Putamen (tissue), 1 donor: ENCODE results near the gene STH.

Experiments used
- DNase-seq: peaks from one replicate; pipeline ENCODE4 v3.0.0-alpha.2; 2016; ENCODE audit warnings: low spot score

STH gene

DNA sequence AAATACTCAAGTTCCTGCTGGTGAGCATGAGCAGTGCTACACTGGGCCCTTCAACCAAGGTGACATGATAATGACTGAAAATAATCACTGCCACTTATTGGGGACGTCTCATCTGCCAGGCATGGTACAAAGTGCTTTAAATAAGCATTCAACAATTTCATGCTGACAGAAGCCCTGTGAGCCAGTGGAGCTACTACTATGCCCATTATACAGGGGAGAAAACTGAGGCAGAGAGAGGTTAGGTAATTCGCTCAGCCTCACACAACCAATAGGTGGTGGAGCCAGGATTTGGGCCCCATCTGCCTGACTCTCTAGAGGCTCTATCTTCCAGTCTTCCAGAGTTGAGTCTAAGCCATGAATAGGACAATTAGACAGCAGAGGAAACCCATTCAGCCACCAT is 30.3 kb upstream of the STH start:
- no peak for DNase-seq

DNA sequence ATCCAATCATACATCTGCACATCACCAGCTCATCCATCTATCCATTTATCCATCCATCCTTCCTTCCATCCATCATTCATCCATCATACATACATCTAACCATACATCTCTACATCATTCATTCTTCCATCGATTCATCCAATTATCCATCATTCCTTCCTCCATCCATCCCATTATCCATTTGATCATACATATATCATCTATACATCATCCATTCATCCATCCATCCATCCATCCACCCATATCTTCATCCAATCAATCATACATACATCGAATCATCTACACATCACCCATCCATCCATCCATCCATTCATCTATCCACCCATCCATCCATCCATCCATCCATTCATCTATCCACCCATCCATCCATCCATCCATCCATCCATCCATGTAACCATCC is 29.3 kb upstream of the STH start:
- no peak for DNase-seq

DNA sequence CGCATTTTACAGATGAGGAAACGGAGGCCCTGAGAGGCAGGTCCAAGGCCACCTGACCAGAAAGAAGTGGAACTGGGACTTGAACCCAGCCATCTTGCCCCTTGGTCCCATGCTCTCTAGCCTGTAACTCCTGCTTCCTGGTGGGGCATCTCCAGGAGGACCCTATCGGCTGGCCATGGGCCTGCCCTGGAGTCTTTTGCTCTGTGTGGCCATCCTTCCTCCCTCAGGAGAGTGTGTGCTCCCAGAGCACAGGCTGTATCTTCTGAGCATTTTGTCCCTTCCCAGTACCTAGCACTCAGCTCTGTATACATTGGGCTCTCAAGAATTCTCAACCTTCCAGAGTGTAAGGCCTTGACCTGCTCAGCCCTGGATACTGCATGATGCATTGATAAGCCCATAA is 28.4 kb upstream of the STH start:
- DNase-seq, result no peak

DNA sequence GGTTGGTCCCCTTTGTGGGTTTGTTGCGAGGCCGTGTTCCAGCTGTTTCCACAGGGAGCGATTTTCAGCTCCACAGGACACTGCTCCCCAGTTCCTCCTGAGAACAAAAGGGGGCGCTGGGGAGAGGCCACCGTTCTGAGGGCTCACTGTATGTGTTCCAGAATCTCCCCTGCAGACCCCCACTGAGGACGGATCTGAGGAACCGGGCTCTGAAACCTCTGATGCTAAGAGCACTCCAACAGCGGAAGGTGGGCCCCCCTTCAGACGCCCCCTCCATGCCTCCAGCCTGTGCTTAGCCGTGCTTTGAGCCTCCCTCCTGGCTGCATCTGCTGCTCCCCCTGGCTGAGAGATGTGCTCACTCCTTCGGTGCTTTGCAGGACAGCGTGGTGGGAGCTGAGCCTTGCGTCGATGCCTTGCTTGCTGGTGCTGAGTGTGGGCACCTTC is 27.3 kb upstream of the STH start:
- no peak for DNase-seq

- no peak for DNase-seq
These were observed 26.5 kb upstream of the STH start for GRCh38 chr17:45972531-45972930.

GRCh38 chr17:45973099-45973780 is 25.8 kb upstream of the STH start:
- DNase-seq, result no peak

GRCh38 chr17:45973946-45974859 is 24.8 kb upstream of the STH start:
- DNase-seq, result no peak

- no peak for DNase-seq
These were observed 24.0 kb upstream of the STH start for GRCh38 chr17:45974916-45975630.

GRCh38 chr17:45975640-45976295 is 23.3 kb upstream of the STH start:
- DNase-seq, result no peak

GRCh38 chr17:45976391-45976754 is 22.7 kb upstream of the STH start:
- DNase-seq, result no peak

DNA sequence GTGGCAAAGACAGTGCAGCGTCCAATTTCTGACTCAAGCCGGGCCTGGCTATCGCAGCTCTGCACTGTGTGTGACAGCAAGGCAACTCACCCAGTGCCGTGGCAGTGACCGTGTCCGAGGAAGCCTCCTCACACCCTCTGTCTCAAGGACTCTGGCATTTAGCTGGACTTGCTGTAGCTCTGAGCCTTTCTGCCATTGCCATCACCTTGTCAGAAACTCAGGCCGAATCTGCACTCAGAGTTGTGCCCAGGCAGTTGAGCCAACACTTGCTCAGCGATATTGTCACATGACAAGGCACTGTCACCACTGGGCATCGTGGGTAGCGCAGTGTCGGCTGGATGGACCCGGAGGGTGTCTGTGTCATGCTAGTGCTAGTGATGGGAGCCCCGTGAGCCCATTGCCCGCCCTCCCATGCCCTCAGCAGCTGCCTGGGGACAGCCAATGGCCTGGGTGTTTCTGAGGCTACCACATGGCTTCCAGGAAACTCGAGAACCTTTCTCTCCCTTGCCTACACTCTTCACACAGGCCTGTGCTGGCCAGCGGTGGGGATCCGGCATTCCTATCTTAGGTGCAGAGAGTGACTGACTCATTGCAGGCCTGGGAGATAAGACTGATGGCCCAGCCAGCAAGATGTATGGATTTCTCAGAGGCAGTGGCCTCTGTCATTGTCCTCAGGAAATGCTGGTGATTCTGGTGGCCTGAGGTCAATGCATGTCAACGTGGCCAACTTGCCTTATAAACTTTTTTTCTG is 22.1 kb upstream of the STH start:
- DNase-seq, result no peak

DNA sequence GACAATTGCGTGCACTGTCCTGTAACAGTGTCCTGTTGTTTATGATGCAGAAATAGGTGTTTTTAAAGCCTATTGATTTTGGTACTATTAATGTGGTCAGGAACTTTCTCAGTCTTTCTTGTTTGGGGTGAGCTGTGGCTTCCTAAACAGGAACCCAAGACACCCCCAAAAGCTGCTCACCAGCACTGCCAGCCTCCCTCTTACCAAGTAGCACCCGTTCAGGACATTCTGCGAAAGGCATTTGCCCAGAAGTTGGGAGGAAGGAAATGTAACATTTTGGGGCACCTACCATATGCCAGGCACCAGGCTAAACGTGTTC is 21.6 kb upstream of the STH start:
- no peak for DNase-seq

GRCh38 chr17:45977976-45978626 is 20.9 kb upstream of the STH start:
- DNase-seq, result no peak

GRCh38 chr17:45979137-45979536 is 19.9 kb upstream of the STH start:
- no peak for DNase-seq

GRCh38 chr17:45980855-45981254 is 18.2 kb upstream of the STH start:
- no peak for DNase-seq

GRCh38 chr17:45981306-45981705 is 17.7 kb upstream of the STH start:
- DNase-seq, result no peak

DNA sequence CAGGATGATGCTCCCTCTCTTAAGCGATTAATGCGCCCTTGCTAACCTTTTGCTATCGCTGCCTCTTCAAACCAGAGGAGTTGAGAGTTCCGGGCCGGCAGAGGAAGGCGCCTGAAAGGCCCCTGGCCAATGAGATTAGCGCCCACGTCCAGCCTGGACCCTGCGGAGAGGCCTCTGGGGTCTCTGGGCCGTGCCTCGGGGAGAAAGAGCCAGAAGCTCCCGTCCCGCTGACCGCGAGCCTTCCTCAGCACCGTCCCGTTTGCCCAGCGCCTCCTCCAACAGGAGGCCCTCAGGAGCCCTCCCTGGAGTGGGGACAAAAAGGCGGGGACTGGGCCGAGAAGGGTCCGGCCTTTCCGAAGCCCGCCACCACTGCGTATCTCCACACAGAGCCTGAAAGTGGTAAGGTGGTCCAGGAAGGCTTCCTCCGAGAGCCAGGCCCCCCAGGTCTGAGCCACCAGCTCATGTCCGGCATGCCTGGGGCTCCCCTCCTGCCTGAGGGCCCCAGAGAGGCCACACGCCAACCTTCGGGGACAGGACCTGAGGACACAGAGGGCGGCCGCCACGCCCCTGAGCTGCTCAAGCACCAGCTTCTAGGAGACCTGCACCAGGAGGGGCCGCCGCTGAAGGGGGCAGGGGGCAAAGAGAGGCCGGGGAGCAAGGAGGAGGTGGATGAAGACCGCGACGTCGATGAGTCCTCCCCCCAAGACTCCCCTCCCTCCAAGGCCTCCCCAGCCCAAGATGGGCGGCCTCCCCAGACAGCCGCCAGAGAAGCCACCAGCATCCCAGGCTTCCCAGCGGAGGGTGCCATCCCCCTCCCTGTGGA is 16.0 kb upstream of the STH start:
- no peak for DNase-seq

GRCh38 chr17:45983614-45984310 is 15.3 kb upstream of the STH start:
- no peak for DNase-seq

- no peak for DNase-seq
These were observed 14.7 kb upstream of the STH start for GRCh38 chr17:45984368-45984767.

DNA sequence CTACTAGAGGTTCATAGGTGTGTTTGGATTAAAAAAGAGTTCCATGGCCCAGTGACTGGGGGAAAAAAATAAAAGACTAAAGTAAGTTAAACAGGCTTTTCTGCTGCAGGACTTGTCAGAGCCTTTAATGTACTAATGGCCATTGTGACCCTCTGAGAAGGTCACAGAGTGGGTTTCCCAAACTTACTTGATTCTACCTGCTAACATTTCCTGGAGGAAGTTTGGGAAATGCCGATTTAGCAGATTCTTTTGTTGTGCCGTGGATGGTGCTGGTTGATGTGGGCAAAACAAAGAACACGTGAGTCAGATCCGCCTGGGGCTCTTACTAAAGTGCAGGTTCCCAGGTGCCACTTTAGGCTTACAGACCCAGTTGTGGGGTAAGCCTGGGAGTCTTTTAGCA is 13.6 kb upstream of the STH start:
- DNase-seq, result no peak
